Duodenal mucosa (tissue), 2 donors: ENCODE data around the gene YIPF4.
"Not testable (repeated sequence)": the region's sequence is repeated elsewhere in the genome, so short reads cannot be mapped to it uniquely, and the experiment has no call there.

Experiments
- H3K27ac ChIP-seq: one replicate; pipeline ENCODE4 v1.7.0; 2013; ENCODE audit warnings: low read depth, low read length
- H3K27me3 ChIP-seq, 2 donors: one replicate each; pipeline ENCODE4 v1.7.0; 2013; ENCODE audit warnings: low read length in 2 of 2, control low read depth in 1 of 2; ENCODE audit not compliant: insufficient read depth in 2 of 2, control insufficient read depth in 1 of 2
- H3K36me3 ChIP-seq, 2 donors: one replicate each; pipeline ENCODE4 v1.7.0; 2013; ENCODE audit warnings: low read length in 2 of 2, control low read depth in 1 of 2; ENCODE audit not compliant: insufficient read depth in 2 of 2, control insufficient read depth in 1 of 2
- H3K4me1 ChIP-seq, 2 donors: one replicate each; pipeline ENCODE4 v1.7.0; 2013; ENCODE audit warnings: low read length in 2 of 2, control low read depth in 1 of 2; ENCODE audit not compliant: insufficient read depth in 2 of 2, control insufficient read depth in 1 of 2
- H3K4me3 ChIP-seq, 2 donors: one replicate each; pipeline ENCODE4 v1.7.0; 2013; ENCODE audit warnings: low read length in 2 of 2, low read depth in 1 of 2
- H3K9ac ChIP-seq, 2 donors: one replicate each; pipeline ENCODE4 v1.7.0; 2013; ENCODE audit warnings: low read length in 2 of 2, low read depth in 1 of 2
- H3K9me3 ChIP-seq, 2 donors: one replicate each; pipeline ENCODE4 v1.7.0; 2013; ENCODE audit warnings: low read length in 2 of 2, control low read depth in 1 of 2; ENCODE audit not compliant: control insufficient read depth in 1 of 2

Gene YIPF4

GRCh38 chr2:32249731-32250236, 27.9 kb upstream of the YIPF4 start:
- no peaks in the 10 kb centered on the region for H3K27me3 ChIP-seq
- no peak overlapping the region for H3K27ac ChIP-seq
- H3K4me3 ChIP-seq = no peak overlapping the region
- no peaks in the 10 kb centered on the region for H3K4me1 ChIP-seq
- no peak overlapping the region for H3K9ac ChIP-seq
- no peaks in the 10 kb centered on the region for H3K36me3 ChIP-seq
- no peaks in the 10 kb centered on the region for H3K9me3 ChIP-seq

GRCh38 chr2:32250290-32250689, 27.4 kb upstream of the YIPF4 start:
- Histone ChIP-seq H3K9me3 (no peaks in the 10 kb centered on the region), H3K27me3 (no peaks in the 10 kb centered on the region), H3K9ac (no peak overlapping the region), H3K36me3 (no peaks in the 10 kb centered on the region), H3K27ac (no peak overlapping the region), H3K4me1 (no peaks in the 10 kb centered on the region), H3K4me3 (no peak overlapping the region)

GRCh38 chr2:32258242-32258641, 19.5 kb upstream of the YIPF4 start:
- Histone ChIP-seq H3K27me3 (no peaks in the 10 kb centered on the region), H3K9me3 (no peaks in the 10 kb centered on the region), H3K27ac (no peak overlapping the region), H3K4me3 (no peak overlapping the region), H3K36me3 (no peaks in the 10 kb centered on the region), H3K9ac (no peak overlapping the region), H3K4me1 (no peaks in the 10 kb centered on the region)

GRCh38 chr2:32260376-32260775, 17.3 kb upstream of the YIPF4 start:
- Histone ChIP-seq H3K9me3 (no peaks in the 10 kb centered on the region), H3K4me1 (no peaks in the 10 kb centered on the region), H3K27ac (no peak overlapping the region)

GRCh38 chr2:32262105-32262504, 15.6 kb upstream of the YIPF4 start:
- no peaks in the 10 kb centered on the region for H3K27me3 ChIP-seq
- H3K4me3 ChIP-seq = no peak overlapping the region
- H3K4me1 ChIP-seq = no peaks in the 10 kb centered on the region
- no peaks in the 10 kb centered on the region for H3K9me3 ChIP-seq
- H3K36me3 ChIP-seq = no peaks in the 10 kb centered on the region
- no peak overlapping the region for H3K27ac ChIP-seq
- H3K9ac ChIP-seq = no peak overlapping the region

More at GRCh38 chr2:32260376-32260775, 17.3 kb upstream of the YIPF4 start:
- H3K36me3 ChIP-seq = no peaks in the 10 kb centered on the region
- no peak overlapping the region for H3K4me3 ChIP-seq
- no peaks in the 10 kb centered on the region for H3K27me3 ChIP-seq
- H3K9ac ChIP-seq = no peak overlapping the region

GRCh38 chr2:32264422-32265105, 13.1 kb upstream of the YIPF4 start, which contains the start of gene NLRC4:
NLRC4 (minus strand) TSS chr2:32264886; CDS start chr2:32256775, 8,111 bp downstream.
- Histone ChIP-seq H3K36me3 (no peaks in the 10 kb centered on the region), H3K9ac (no peak within 1 kb of the TSS)

GRCh38 chr2:32271063-32271462, 6.6 kb upstream of the YIPF4 start:
- Histone ChIP-seq H3K27ac (no peak overlapping the region), H3K9me3 (no peaks in the 10 kb centered on the region), H3K4me3 (no peak overlapping the region), H3K27me3 (no peaks in the 10 kb centered on the region), H3K4me1 (no peaks in the 10 kb centered on the region), H3K36me3 (no peaks in the 10 kb centered on the region), H3K9ac (no peak overlapping the region)

More at GRCh38 chr2:32264422-32265105, 13.1 kb upstream of the YIPF4 start, which contains the start of gene NLRC4:
- Histone ChIP-seq H3K27ac (no peak within 1 kb of the TSS), H3K27me3 (no peaks in the 10 kb centered on the region), H3K4me1 (no peaks in the 10 kb centered on the region), H3K9me3 (no peaks in the 10 kb centered on the region), H3K4me3 (no peak within 1 kb of the TSS)

GRCh38 chr2:32272279-32272678, 5.4 kb upstream of the YIPF4 start:
- Histone ChIP-seq H3K9me3 (no peaks in the 10 kb centered on the region), H3K4me3 (no peak overlapping the region), H3K4me1 (peaks cover 1 to 3% of the 10 kb centered on the region in 2 donors), H3K36me3 (no peaks in the 10 kb centered on the region), H3K9ac (no peak overlapping the region), H3K27me3 (no peaks in the 10 kb centered on the region), H3K27ac (no peak overlapping the region)

- H3K36me3 ChIP-seq = no peaks in the 10 kb centered on the region
- H3K27ac ChIP-seq = no peak overlapping the region
- no peaks in the 10 kb centered on the region for H3K27me3 ChIP-seq
- no peak overlapping the region for H3K9ac ChIP-seq
- no peak overlapping the region for H3K4me3 ChIP-seq
- peaks cover 3% of the 10 kb centered on the region in 2 donors for H3K4me1 ChIP-seq
- no peaks in the 10 kb centered on the region for H3K9me3 ChIP-seq
Measured at GRCh38 chr2:32274289-32274688, 3.4 kb upstream of the YIPF4 start.

GRCh38 chr2:32275790-32276189, 1.9 kb upstream of the YIPF4 start:
- H3K27me3 ChIP-seq, H3K9ac ChIP-seq, H3K9me3 ChIP-seq, H3K36me3 ChIP-seq, H3K4me3 ChIP-seq, H3K27ac ChIP-seq, H3K4me1 ChIP-seq: not testable (repeated sequence)
